ENCODE measurements around the gene CDC42BPG.
A peak's percentile ranks its signal among the peaks of the same experiment; 100 is the strongest.

Gene CDC42BPG

DNA sequence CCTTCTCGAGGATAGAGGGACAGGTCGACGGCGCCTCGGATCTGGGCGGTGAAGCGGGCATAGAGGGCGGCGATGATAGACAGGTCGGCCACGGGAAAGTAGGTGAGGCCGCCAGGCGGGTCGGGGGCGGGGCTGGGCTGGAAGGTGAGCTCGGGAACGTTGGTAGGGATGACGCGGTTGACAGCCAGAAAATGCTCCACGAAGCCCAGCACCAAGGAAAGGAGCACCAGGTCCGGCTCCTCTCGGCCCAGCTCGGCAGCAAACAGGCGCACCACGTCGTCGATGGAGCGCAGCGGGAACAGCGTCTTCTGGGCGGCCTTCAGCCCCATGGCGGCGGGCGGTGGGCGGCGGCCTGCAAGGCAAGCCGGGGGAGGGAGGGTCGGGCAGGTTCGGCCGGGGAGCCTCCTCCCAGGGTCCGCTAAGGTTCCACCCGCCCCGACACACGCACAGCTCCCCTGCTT, 34.6 kb downstream of the CDC42BPG start:
- peak overlapping the region; percentile 48 for H3K27ac ChIP-seq (ENCODE audit: low read depth, low read length)
- no peak for TF ChIP-seq EZH2phosphoT487 (IDR thresholded peaks at IDR 0.05; ENCODE audit: borderline replicate concordance, low read length)
- TF ChIP-seq, protein P1, sequence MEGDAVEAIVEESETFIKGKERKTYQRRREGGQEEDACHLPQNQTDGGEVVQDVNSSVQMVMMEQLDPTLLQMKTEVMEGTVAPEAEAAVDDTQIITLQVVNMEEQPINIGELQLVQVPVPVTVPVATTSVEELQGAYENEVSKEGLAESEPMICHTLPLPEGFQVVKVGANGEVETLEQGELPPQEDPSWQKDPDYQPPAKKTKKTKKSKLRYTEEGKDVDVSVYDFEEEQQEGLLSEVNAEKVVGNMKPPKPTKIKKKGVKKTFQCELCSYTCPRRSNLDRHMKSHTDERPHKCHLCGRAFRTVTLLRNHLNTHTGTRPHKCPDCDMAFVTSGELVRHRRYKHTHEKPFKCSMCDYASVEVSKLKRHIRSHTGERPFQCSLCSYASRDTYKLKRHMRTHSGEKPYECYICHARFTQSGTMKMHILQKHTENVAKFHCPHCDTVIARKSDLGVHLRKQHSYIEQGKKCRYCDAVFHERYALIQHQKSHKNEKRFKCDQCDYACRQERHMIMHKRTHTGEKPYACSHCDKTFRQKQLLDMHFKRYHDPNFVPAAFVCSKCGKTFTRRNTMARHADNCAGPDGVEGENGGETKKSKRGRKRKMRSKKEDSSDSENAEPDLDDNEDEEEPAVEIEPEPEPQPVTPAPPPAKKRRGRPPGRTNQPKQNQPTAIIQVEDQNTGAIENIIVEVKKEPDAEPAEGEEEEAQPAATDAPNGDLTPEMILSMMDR (IDR thresholded peaks at IDR 0.05; ENCODE audit: low read depth, low read length, poor library complexity, severe bottlenecking): no peak

GRCh38 chr11:64805481-64805880, 39.0 kb downstream of the CDC42BPG start:
- H3K9me3 ChIP-seq (ENCODE audit: control insufficient read depth, insufficient read depth, low read length): no peaks in the 10 kb centered on the region
- peaks cover 14% of the 10 kb centered on the region for H3F3A ChIP-seq (ENCODE audit: control insufficient read depth, insufficient read depth)
- H3K27ac ChIP-seq (ENCODE audit: low read depth, low read length): no peak overlapping the region
- peaks cover 75% of the 10 kb centered on the region for H3K36me3 ChIP-seq (ENCODE audit: control insufficient read depth, low read length)
- H3K4me1 ChIP-seq (ENCODE audit: control insufficient read depth, low read length): peaks cover 46% of the 10 kb centered on the region
- H3K4me3 ChIP-seq (ENCODE audit: low read length): no peak overlapping the region
- TF ChIP-seq, protein P1 (IDR thresholded peaks at IDR 0.05; ENCODE audit: low read depth, low read length, poor library complexity, severe bottlenecking): no peak
- TF ChIP-seq EZH2phosphoT487 (IDR thresholded peaks at IDR 0.05; ENCODE audit: borderline replicate concordance, low read length): no peak
- no peaks in the 10 kb centered on the region for H3K9me2 ChIP-seq (replicated peaks; ENCODE audit: control insufficient read depth, low read length)
- no peaks in the 10 kb centered on the region for H4K20me1 ChIP-seq (ENCODE audit: control insufficient read depth, insufficient read depth, low read depth, low read length)
- H3K79me2 ChIP-seq (ENCODE audit: control insufficient read depth, low read length): peaks cover 43% of the 10 kb centered on the region
- H3K4me2 ChIP-seq (ENCODE audit: low read length): no peak overlapping the region
- H3K27me3 ChIP-seq (ENCODE audit: control insufficient read depth, low read length): no peaks in the 10 kb centered on the region

More for the DNA sequence above, 34.6 kb downstream of the CDC42BPG start:
- peaks cover 42% of the 10 kb centered on the region for H3K36me3 ChIP-seq (ENCODE audit: control insufficient read depth, low read length)
- peak overlapping the region; percentile 88 for H3K4me3 ChIP-seq (ENCODE audit: low read length)
- peaks cover 7% of the 10 kb centered on the region; the same call in 1 of the 2 replicates for H3F3A ChIP-seq (ENCODE audit: control insufficient read depth, insufficient read depth)
- H3K9me2 ChIP-seq (replicated peaks; ENCODE audit: control insufficient read depth, low read length): no peaks in the 10 kb centered on the region
- H4K20me1 ChIP-seq (ENCODE audit: control insufficient read depth, insufficient read depth, low read depth, low read length): no peaks in the 10 kb centered on the region
- no peaks in the 10 kb centered on the region for H3K27me3 ChIP-seq (ENCODE audit: control insufficient read depth, low read length)
- H3K4me2 ChIP-seq (ENCODE audit: low read length): peak overlapping the region; percentile 96
- peaks cover 30% of the 10 kb centered on the region for H3K4me1 ChIP-seq (ENCODE audit: control insufficient read depth, low read length)
- no peaks in the 10 kb centered on the region for H3K9me3 ChIP-seq (ENCODE audit: control insufficient read depth, insufficient read depth, low read length)
- H3K79me2 ChIP-seq (ENCODE audit: control insufficient read depth, low read length): peaks cover 27% of the 10 kb centered on the region

DNA sequence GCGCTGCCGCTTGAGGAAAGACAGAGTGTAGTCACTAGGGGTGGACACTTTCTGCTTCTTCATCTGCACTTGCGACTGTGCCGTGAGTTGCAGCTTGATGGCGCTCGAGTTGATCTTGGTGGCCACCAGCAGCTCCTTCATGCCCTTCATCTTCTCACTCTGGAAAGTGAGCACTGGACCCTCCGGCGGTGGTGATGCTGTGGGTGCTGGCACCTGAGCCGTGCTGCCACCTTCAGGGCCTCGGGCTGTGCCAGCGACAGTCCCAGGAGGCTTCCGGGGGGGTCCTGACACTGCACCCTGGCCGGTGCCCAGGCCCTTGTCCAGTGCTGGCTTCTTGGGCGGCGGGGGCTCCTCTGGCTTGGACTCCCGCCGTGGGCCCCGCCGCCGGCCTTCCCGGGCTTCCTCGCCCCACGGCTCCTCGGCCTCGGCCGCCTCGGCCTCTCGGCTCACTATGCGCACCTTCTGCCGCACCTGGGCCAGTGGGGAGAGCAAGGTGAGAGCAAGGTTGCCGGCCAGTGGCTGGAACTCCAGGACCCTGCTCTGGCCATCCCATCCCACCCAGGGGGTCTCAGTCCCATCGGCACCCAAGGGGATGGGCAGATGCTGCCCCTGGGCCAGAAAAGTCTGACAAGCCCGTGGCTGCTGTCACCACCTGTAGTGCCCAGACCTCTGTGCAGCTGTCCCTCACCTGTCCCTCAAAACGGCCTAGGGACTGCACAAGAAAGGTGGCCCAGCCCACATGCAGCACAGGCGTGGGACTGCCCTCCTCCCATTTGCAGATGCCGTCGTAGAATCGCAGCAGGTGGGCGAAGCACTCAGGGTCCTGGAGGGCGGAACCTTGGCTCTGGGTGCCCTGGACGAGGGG, 39.9 kb downstream of the CDC42BPG start:
- Histone ChIP-seq H3K4me1 (ENCODE audit: control insufficient read depth, low read length) (peaks cover 53% of the 10 kb centered on the region), H4K20me1 (ENCODE audit: control insufficient read depth, insufficient read depth, low read depth, low read length) (no peaks in the 10 kb centered on the region), H3K36me3 (ENCODE audit: control insufficient read depth, low read length) (peaks cover 83% of the 10 kb centered on the region), H3K4me2 (ENCODE audit: low read length) (peak overlapping the region; percentile 70; the same call in 1 of the 2 replicates), H3F3A (ENCODE audit: control insufficient read depth, insufficient read depth) (peaks cover 18% of the 10 kb centered on the region), H3K9me2 (replicated peaks; ENCODE audit: control insufficient read depth, low read length) (no peaks in the 10 kb centered on the region), H3K9me3 (ENCODE audit: control insufficient read depth, insufficient read depth, low read length) (no peaks in the 10 kb centered on the region), H3K27ac (ENCODE audit: low read depth, low read length) (no peak overlapping the region), H3K4me3 (ENCODE audit: low read length) (no peak overlapping the region; the same call in 1 of the 2 replicates), H3K27me3 (ENCODE audit: control insufficient read depth, low read length) (no peaks in the 10 kb centered on the region), H3K79me2 (ENCODE audit: control insufficient read depth, low read length) (peaks cover 38% of the 10 kb centered on the region)
- TF ChIP-seq, protein P1 (IDR thresholded peaks at IDR 0.05; ENCODE audit: low read depth, low read length, poor library complexity, severe bottlenecking): no peak
- no peak for TF ChIP-seq EZH2phosphoT487 (IDR thresholded peaks at IDR 0.05; ENCODE audit: borderline replicate concordance, low read length)
